HG03469 (cell line): Measurements from ENCODE around the gene PLCB1.
"Not testable (repeated sequence)": the region's sequence is repeated elsewhere in the genome, so short reads cannot be mapped to it uniquely, and the experiment has no call there.

Source experiments
- ATAC-seq: cut with Tn5 transposase; IDR thresholded peaks from one replicate; pipeline ENCODE4 v1.9.1; 2021; ENCODE audit warnings: mild to moderate bottlenecking, moderate library complexity, moderate number of reproducible peaks; ENCODE audit not compliant: unreplicated experiment

PLCB1 gene

GRCh38 chr20:8635837-8636236, 503.8 kb downstream of the PLCB1 start:
- ATAC-seq: no peak

DNA sequence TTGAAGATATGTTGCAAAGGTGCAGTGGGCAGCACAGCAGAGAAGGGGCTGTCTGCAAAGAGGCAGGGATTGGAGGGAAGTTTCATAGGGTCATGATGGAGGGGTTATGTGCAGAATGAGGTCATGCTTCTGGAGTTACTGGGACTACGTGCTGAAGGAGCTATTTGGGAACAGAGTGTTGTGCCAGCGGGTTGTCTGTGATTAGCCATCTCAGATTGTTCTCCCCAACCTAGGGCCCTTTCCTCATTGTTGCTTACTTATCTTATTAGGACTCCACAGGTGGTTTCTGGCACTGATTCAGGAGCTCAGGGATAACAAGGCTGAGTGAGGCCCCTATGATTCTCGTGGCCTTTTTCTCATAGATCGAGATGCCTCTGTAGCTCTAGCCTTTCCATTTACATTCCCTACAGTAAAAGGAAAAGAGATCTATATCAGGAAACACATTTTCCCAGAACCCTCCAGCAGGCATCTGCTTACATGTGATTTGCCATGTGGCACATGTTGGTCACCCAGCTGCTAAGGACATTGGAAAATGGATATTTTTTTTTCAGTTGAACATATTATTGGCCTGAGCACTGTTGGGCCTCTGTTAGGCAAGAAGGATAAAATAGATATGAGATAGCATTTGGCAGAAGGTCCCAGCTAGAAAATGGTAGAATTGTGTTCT, 507.2 kb downstream of the PLCB1 start:
- ATAC-seq: no peak

GRCh38 chr20:8640461-8640860, 508.4 kb downstream of the PLCB1 start:
- no peak for ATAC-seq

- ATAC-seq: no peak
Measured at GRCh38 chr20:8642247-8642646, 510.2 kb downstream of the PLCB1 start.

DNA sequence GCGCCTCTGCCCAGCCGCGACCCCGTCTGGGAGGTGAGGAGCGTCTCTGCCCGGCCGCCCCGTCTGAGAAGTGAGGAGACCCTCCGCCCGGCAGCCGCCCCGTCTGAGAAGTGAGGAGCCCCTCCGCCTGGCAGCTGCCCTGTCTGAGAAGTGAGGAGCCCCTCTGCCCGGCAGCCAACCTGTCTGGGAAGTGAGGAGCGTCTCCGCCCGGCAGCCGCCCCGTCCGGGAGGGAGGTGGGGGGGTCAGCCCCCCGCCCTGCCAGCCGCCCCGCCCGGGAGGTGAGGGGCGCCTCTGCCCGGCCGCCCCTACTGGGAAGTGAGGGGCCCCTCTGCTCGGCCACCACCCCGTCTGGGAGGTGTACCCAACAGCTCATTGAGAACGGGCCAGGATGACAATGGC, 512.4 kb downstream of the PLCB1 start:
- ATAC-seq: not testable (repeated sequence)

GRCh38 chr20:8645326-8645725, 513.3 kb downstream of the PLCB1 start:
- ATAC-seq: no peak

DNA sequence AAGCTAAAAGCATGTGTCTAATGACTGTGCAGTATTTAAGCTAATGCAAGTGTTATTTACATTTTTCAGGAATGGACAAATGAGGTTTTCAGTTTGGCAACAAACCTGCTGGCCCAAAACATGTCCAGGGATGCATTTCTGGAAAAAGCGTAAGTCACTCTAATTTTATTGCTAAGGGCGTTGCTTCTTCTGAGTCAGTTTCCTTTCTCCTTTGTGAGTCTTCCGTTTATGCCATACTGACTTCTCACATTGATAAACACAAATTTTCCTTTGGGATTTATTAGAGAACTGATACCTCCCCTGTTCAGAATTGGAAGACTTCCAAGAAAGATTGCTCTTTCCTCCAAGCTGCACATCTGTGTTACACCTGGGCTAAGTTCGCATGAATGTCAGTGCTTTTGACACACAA, 514.0 kb downstream of the PLCB1 start:
- no peak for ATAC-seq

GRCh38 chr20:8646716-8647115, 514.6 kb downstream of the PLCB1 start:
- ATAC-seq: no peak

DNA sequence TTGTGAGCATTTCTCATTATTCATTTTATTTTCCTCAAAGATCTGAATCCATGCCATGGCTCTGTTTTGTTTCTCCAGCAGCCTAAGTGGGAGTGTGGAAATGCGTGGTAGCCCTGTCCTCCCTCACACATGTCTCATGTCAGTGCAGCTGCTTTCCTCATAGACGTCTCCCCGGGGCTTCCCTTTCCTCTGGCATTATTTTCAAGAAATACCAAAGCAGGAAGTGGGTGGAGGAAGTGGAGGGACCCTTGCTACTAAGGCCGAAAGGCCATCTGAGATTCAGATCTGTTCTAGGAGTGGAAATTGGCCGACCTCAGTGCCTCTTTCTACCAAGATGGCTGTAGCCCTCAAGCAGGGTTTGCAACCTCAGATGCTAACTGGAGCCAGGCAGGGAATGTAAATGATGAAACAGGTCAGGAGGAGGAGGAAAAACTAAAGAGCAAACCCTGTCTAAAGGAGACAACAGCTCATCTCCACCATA, 515.9 kb downstream of the PLCB1 start:
- ATAC-seq: no peak

DNA sequence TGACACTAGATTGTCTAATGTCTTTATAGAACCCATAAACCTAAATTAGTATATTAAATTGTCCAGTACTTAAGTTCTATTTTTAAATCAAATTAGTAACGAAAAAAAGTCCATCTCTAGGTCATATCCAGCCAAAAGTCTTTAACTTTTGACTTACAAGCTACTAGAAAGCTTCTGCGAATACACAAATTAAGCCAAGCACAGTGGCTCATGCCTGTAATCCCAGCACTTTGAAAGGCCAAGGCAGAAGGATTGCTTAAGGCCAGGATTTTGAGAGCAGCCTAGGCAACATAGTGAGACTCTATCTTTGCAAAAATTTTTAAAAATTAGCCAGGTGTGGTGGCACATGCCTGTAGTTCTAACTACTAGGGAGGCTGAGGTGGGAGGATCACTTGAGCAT, 516.4 kb downstream of the PLCB1 start:
- ATAC-seq: no peak

GRCh38 chr20:8652396-8652795, 520.3 kb downstream of the PLCB1 start:
- no peak for ATAC-seq

DNA sequence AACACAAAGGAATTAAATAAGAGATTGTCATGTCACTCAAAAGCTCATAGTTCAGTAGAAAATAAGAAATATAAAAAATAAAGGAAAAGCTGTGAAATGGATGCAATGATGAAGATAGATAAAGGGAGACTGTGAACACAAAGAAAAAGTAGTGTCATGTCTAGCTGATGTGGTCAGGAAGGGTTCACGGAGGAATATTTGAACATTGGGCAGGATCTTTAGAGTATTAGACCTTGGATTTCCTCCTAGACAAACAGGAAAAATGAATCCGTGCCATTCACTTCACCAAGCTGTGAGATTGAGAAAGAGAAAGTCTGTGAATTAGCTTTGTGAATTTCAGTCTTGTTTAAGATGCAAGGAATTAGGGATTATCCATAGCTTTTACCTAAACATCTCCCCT, 522.4 kb downstream of the PLCB1 start:
- no peak for ATAC-seq

- ATAC-seq: no peak
Measured at GRCh38 chr20:8656335-8656734, 524.3 kb downstream of the PLCB1 start.

GRCh38 chr20:8657664-8658063, 525.6 kb downstream of the PLCB1 start:
- no peak for ATAC-seq

DNA sequence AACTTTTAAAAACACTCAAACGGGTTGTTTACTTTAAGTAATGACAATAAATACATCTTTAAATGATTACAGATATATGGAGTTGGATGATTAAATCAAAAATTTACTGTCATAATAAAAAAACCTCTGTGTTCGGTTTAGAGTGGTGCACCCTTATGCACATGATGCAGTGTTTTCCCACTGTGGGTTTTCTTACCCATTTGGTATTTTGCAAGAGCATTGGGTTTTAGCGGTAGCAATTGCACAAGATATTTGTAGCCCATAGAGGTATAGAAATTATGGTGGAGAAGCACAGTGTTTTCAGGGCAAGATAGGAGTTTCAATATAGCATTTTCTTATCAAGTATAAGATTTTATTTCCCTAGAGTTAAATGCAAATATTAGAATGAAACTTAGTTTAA, 526.0 kb downstream of the PLCB1 start:
- no peak for ATAC-seq

- no peak for ATAC-seq
Measured at GRCh38 chr20:8661229-8661952, 529.3 kb downstream of the PLCB1 start.

GRCh38 chr20:8662433-8662954, 530.4 kb downstream of the PLCB1 start:
- ATAC-seq: no peak

DNA sequence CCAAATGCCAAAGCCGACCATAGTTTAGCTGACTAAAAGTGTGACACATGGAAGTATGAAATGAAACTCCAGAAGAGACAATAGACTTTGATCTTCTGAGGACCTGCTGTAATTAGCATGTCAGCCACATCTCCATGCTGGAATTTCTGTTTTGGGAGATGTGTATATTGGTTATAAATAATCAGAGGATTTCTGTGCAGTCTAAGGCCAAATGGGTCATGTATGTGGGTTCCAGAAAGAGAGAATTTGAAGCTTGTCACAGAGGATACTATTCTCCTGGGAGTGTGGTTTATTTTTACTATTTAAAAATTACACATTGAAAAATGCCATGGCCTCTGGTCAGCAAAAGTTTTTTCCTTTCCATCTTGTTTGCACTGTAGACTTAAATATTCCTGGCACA, 531.4 kb downstream of the PLCB1 start:
- no peak for ATAC-seq

DNA sequence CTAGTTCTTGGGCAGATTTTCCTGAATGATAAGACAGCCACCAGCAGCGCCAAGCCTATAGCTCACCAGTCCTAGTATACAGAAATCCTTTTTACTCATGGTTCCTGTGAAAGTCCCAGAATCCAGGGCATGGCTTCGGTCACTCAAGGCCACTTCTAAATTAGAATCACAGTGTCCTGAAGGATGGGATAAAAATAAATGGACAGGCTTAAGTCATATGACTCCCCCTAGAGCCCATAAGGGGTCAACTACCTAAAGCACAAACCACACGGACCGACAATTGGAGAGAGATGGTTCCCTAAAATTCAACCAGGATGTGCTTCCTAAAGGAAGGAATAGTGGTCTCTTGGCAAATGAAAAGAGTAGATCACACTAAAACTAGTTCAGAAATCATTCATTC, 532.7 kb downstream of the PLCB1 start:
- no peak for ATAC-seq

DNA sequence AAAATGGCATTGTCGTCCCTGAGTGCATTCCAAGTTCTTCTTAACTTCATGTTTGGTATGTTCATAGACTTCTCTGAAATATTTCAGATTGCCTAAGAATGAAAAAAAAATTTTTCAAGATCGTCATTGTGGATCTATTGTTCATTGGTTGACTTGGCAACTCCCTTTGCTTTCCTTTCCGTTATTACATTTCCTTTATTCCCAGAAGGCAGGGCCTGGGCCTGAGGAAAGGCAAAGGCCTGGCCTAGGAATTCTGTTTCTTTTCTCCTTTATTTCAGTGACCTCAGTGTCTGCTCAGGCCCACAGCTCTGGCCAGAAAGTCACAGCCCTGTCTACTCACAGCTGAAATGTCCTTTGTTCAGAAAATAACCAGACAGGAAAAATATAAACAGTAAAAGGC, 535.2 kb downstream of the PLCB1 start:
- ATAC-seq: no peak

DNA sequence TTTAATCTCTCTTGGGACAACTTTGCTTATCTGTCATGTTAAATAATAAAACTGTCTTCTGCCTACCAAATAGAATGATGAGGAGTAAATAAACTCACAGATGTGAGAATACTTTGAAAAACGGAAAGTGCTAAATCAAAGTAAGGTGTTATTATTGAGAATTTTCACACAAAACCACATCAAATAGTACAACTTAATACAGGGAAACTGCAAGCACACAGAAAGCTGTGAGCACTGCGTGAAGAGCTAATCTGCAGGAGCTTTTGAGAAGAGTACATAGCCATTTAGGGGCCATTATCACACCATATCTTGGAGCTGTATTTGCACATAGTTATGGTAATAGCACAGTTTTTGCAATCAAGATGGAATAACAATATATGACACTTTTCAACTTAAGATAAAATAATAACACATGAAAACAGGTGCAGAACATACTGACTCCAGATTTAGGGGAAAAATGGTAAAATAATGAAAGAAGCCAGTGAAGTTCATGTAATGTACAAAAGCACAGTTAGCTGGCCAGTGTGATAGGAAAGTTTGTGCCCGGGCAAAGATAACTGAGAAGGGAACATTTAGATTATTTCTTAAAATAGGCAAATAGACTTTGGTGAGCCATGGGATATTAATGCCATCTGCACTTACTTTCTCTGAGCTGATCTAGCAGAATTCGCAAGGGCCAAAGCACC, 538.3 kb downstream of the PLCB1 start:
- ATAC-seq: no peak

- ATAC-seq: no peak
Measured at GRCh38 chr20:8670893-8671215, 538.8 kb downstream of the PLCB1 start.
